HepG2 (cell line): ENCODE results near the gene PLCB1. TPM values are rescaled to one million over a fixed set of nuclear protein-coding genes. Genes with fewer than 3 reads are reported as not detected.

Experiments used
- ATAC-seq: fragments of 200-7000 bp; cut with Tn5 transposase; 3 replicates; pipeline ENCODE4 v1.9.1; 2020; ENCODE audit warnings: mild to moderate bottlenecking, moderate library complexity
- BruUV-seq: library from RNA; stranded (reverse); fragments of 400-500 nt; replicated peaks from 2 replicates; lab custom pipeline; 2021; lab: Mats Ljungman, UMichigan
- CTCF ChIA-PET: fragments of 300-600 bp; formaldehyde crosslinking; extraction: SDS; loops from one replicate; lab custom pipeline; 2021; ENCODE audit warnings: low total read pairs, inconsistent platforms, low intra/inter-chr PET ratio; lab: Yijun Ruan, JAX
- POLR2A ChIA-PET: fragments of 350-600 bp; sonication (Branson Sonifier 250); formaldehyde crosslinking; loops from one replicate; lab custom pipeline; 2020; ENCODE audit warnings: antibody characterized with exemption, inconsistent platforms; lab: Yijun Ruan, JAX
- DNase-seq: peaks from one replicate; pipeline ENCODE4 v3.0.0-alpha.2; 2015; ENCODE audit warnings: low spot score
- FAIRE-seq: peaks from 3 replicates; lab custom pipeline; 2011; peaks lifted over from hg19 to GRCh38; lab: Jason Lieb, UNC
- H2AFZ ChIP-seq: one replicate; pipeline ENCODE4 v1.6.1; 2011; ENCODE audit warnings: low read length, inconsistent platforms
- H3K27ac ChIP-seq: fragments of 300-600 bp; 3 replicates; pipeline ENCODE4 v1.8.0; 2011; ENCODE audit warnings: mixed run types, mild to moderate bottlenecking, mixed read lengths, low read length, inconsistent platforms; ENCODE audit not compliant: insufficient read depth; ENCODE audit errors: extremely low read length
- H3K27me3 ChIP-seq, 2 experiments: fragments of 200-600 bp in 1 of 2; 2 replicates in 1 of 2; 3 replicates in 1 of 2; pipeline versions ENCODE4 v1.6.0 to v1.8.0; 2011; ENCODE audit warnings: low read length in 2 of 2, mild to moderate bottlenecking in 2 of 2, moderate library complexity in 2 of 2, inconsistent platforms in 1 of 2; ENCODE audit not compliant: insufficient read depth in 2 of 2, control insufficient read depth in 1 of 2
- H3K36me3 ChIP-seq, 2 experiments: fragments of 200-600 bp in 1 of 2; replicated peaks in 1 of 2; 2 replicates in 1 of 2; 3 replicates in 1 of 2; pipeline versions ENCODE4 v1.5.1 to v1.8.0; 2011; ENCODE audit warnings: low read length in 2 of 2, inconsistent platforms in 1 of 2; ENCODE audit not compliant: insufficient read depth in 2 of 2, control insufficient read depth in 1 of 2
- H3K4me1 ChIP-seq: 2 replicates; pipeline ENCODE4 v1.5.1; 2012; ENCODE audit warnings: low read length, inconsistent platforms; ENCODE audit not compliant: insufficient read depth
- H3K4me2 ChIP-seq: 2 replicates; pipeline ENCODE4 v1.6.0; 2011; ENCODE audit warnings: low read depth, low read length, inconsistent platforms
- H3K4me3 ChIP-seq, 3 experiments: fragments of 200-600 bp in 1 of 3; sonication (generic), shearing (Covaris generic) in 1 of 3; replicated peaks in 1 of 3; 2 replicates each; pipeline ENCODE4 v1.5.1; 2011 to 2016; ENCODE audit warnings: low read length in 3 of 3, inconsistent platforms in 2 of 3, low read depth in 2 of 3, mild to moderate bottlenecking in 2 of 3, control low read depth in 1 of 3, mixed read lengths in 1 of 3; ENCODE audit not compliant: insufficient read depth in 1 of 3
- H3K79me2 ChIP-seq: one replicate; pipeline ENCODE4 v1.6.1; 2011; ENCODE audit warnings: low read length, inconsistent platforms; ENCODE audit not compliant: insufficient read depth
- H3K9ac ChIP-seq: 2 replicates; pipeline ENCODE4 v1.6.0; 2011; ENCODE audit warnings: mild to moderate bottlenecking, low read depth, low read length, inconsistent platforms; ENCODE audit not compliant: insufficient read depth
- H3K9me3 ChIP-seq: 2 replicates; pipeline ENCODE4 v1.5.1; 2012; ENCODE audit warnings: mild to moderate bottlenecking, low read length
- H4K20me1 ChIP-seq: 2 replicates; pipeline ENCODE4 v1.6.0; 2011; ENCODE audit warnings: inconsistent platforms, mild to moderate bottlenecking, low read length, moderate library complexity; ENCODE audit not compliant: insufficient read depth
- ATF7 ChIP-seq, 2 experiments: fragments of 450-650 bp in 1 of 2; sonication (generic) in 1 of 2; formaldehyde crosslinking in 1 of 2; IDR thresholded peaks; 2 replicates each; pipeline versions ENCODE4 v1.4.0 to v1.6.1; 2016 to 2020; ENCODE audit warnings: antibody characterized with exemption in 1 of 2, mild to moderate bottlenecking in 1 of 2, missing genetic modification reagents in 1 of 2
- MATR3 ChIP-seq: sonication (generic); formaldehyde crosslinking; IDR thresholded peaks from 2 replicates; pipeline ENCODE4 v1.4.0; 2020; ENCODE audit warnings: missing genetic modification reagents
- TCF7 ChIP-seq: sonication (generic); IDR thresholded peaks from 2 replicates; pipeline ENCODE4 v1.6.1; 2016; ENCODE audit warnings: antibody characterized with exemption, low read depth
- TIGD3 ChIP-seq: sonication (generic); formaldehyde crosslinking; IDR thresholded peaks from 2 replicates; pipeline ENCODE4 v1.5.1; 2020; ENCODE audit warnings: mild to moderate bottlenecking, missing genetic modification reagents, borderline replicate concordance
- ZMYM4 ChIP-seq: sonication (generic); formaldehyde crosslinking; IDR thresholded peaks from 2 replicates; pipeline ENCODE4 v1.8.1; 2023; ENCODE audit warnings: mild to moderate bottlenecking, missing genetic modification reagents
- ZNF83 ChIP-seq: sonication (generic); formaldehyde crosslinking; IDR thresholded peaks from 2 replicates; pipeline ENCODE4 v1.4.0; 2020; ENCODE audit warnings: missing genetic modification reagents, mild to moderate bottlenecking, borderline replicate concordance
- WGBS: methylation state at CpG from one replicate; pipeline ENCODE4 v1.1.6; 2017; ENCODE audit warnings: low lambda C conversion rate; 5-methylcytosine and 5-hydroxymethylcytosine counted together
- in situ Hi-C: cut with HindIII; loops from 2 replicates; pipeline ENCODE4 v1.10.0; 2017; ENCODE audit warnings: low pct_unique_long_range_greater_than_20kb; ENCODE audit not compliant: extremely low pct_ligation_motif_present
- intact Hi-C: fragments of 100-400 bp; cut with micrococcal nuclease; formaldehyde crosslinking; loops from one replicate; pipeline ENCODE4 v1.10.0; 2022; ENCODE audit not compliant: unreplicated experiment
- polyA plus RNA-seq, 8 experiments: library from polyadenylated mRNA; depleted of rRNA in 3 of 8; stranded (reverse) in 7 of 8; unstranded in 1 of 8; fragments of >200 nt; fragmentation: Illumina TruSeq in 4 of 8; extraction: Trizol in 4 of 8; gene quantifications; 2 replicates each; pipeline versions ENCODE4 v1.2.1 to v1.2.3, GENCODE V29; 2011 to 2016; ENCODE audit warnings: low read depth in 4 of 8, missing spikeins in 1 of 8, mixed read lengths in 1 of 8; ENCODE audit not compliant: insufficient read depth in 1 of 8
- total RNA-seq, 5 experiments: library from RNA; depleted of rRNA; stranded (reverse); fragments of >200 nt; fragmentation: Illumina TruSeq; extraction: Trizol; gene quantifications; 2 replicates each; pipeline ENCODE4 v1.2.3, GENCODE V29; 2016; ENCODE audit warnings: low read depth in 1 of 5
- TF ChIP-seq, protein P1 (sequence below): sonication (generic); formaldehyde crosslinking; IDR thresholded peaks from 2 replicates; pipeline ENCODE4 v1.5.0; 2020; ENCODE audit warnings: mild to moderate bottlenecking, missing genetic modification reagents, moderate library complexity

Gene PLCB1
- total and polyA plus RNA-seq, 2 of the 13 experiments (the other 11 are each of a cell fraction or from before 2014, with no cell fraction given): 42.4 to 55.9 TPM

GRCh38 chr20:8815208-8815607 is 683.1 kb downstream of the PLCB1 start:
- Histone ChIP-seq H3K79me2 (no peaks in the 10 kb centered on the region), H2AFZ (no peak overlapping the region), H3K4me1 (peaks cover 41% of the 10 kb centered on the region), H3K4me2 (no peak overlapping the region), H3K9ac (no peak overlapping the region), H3K9me3 (no peaks in the 10 kb centered on the region), H3K4me3 (no peak overlapping the region), H3K27me3 (no peaks in the 10 kb centered on the region), H4K20me1 (no peaks in the 10 kb centered on the region)
- CTCF ChIA-PET: no interaction called here
- ATAC-seq (no peak), FAIRE-seq (no peak)
- POLR2A ChIA-PET: no interaction called here
- in situ Hi-C loops: no loop called here
- WGBS: 83% methylated on average over 4 of the region's 4 CpGs
- intact Hi-C loops: no loop called here
- no peak for TF ChIP-seq ZNF83 (CRISPR knock-in tag)
- 0 out of 2 replicates have a peak, but pooled peaks have one; percentile 7 for TF ChIP-seq ATF7 (IDR thresholded peaks at IDR 0.05)
- no peak for TF ChIP-seq ATF7 (CRISPR knock-in tag; IDR thresholded peaks at IDR 0.05)
- TF ChIP-seq ZMYM4 (CRISPR knock-in tag): 0 out of 2 replicates have a peak, but pooled peaks have one; percentile 21
- peak; percentile 68 for TF ChIP-seq TCF7
- TF ChIP-seq, all 625 proteins: peak for 3
- no peak for DNase-seq
- no TSS peak for BruUV-seq
- peaks cover 0 to 4% of the 10 kb centered on the region in 2 experiments; a peak in 1 of 5 replicates for H3K36me3 ChIP-seq
- no peak overlapping the region for H3K27ac ChIP-seq

GRCh38 chr20:8829256-8829655 is 697.2 kb downstream of the PLCB1 start:
- no peaks in the 10 kb centered on the region for H4K20me1 ChIP-seq
- no peaks in the 10 kb centered on the region for H3K4me1 ChIP-seq
- H3K4me3 ChIP-seq: no peak overlapping the region
- ChIA-PET POLR2A (no interaction called here), CTCF (no interaction called here)
- H3K27ac ChIP-seq: no peak overlapping the region
- BruUV-seq: no TSS peak
- peaks cover 1 to 4% of the 10 kb centered on the region in 2 experiments; a peak in 2 of 5 replicates for H3K36me3 ChIP-seq
- no peaks in the 10 kb centered on the region for H3K27me3 ChIP-seq
- ATAC-seq (peak; percentile 87), FAIRE-seq (no peak), DNase-seq (no peak)
- H3K4me2 ChIP-seq: no peak overlapping the region
- no peak overlapping the region for H2AFZ ChIP-seq
- H3K9ac ChIP-seq: no peak overlapping the region
- intact Hi-C loops (no loop called here), in situ Hi-C loops (no loop called here)
- no peaks in the 10 kb centered on the region for H3K9me3 ChIP-seq
- TF ChIP-seq MATR3 (no peak), TIGD3 (CRISPR knock-in tag) (no peak)
- TF ChIP-seq, protein P1, sequence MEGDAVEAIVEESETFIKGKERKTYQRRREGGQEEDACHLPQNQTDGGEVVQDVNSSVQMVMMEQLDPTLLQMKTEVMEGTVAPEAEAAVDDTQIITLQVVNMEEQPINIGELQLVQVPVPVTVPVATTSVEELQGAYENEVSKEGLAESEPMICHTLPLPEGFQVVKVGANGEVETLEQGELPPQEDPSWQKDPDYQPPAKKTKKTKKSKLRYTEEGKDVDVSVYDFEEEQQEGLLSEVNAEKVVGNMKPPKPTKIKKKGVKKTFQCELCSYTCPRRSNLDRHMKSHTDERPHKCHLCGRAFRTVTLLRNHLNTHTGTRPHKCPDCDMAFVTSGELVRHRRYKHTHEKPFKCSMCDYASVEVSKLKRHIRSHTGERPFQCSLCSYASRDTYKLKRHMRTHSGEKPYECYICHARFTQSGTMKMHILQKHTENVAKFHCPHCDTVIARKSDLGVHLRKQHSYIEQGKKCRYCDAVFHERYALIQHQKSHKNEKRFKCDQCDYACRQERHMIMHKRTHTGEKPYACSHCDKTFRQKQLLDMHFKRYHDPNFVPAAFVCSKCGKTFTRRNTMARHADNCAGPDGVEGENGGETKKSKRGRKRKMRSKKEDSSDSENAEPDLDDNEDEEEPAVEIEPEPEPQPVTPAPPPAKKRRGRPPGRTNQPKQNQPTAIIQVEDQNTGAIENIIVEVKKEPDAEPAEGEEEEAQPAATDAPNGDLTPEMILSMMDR (CRISPR knock-in tag): 0 out of 2 replicates have a peak, but pooled peaks have one; percentile 12
- H3K79me2 ChIP-seq: no peaks in the 10 kb centered on the region
- WGBS: 97% methylated on average over 5 of the region's 5 CpGs
